NK-92 (cell line): ENCODE results near the gene TFDP2.

Experiments
- DNase-seq: peaks from one replicate; lab custom pipeline; 2025; ENCODE audit not compliant: unreplicated experiment; lab: John Stamatoyannopoulos, UW

The TFDP2 gene

GRCh38 chr3:141972399-141972798, 176.9 kb downstream of the TFDP2 start:
- DNase-seq = no peak

GRCh38 chr3:141971571-141971970, 177.8 kb downstream of the TFDP2 start:
- DNase-seq = no peak

GRCh38 chr3:141969711-141970110, 179.6 kb downstream of the TFDP2 start:
- DNase-seq = no peak

- DNase-seq = no peak
These were observed 183.9 kb downstream of the TFDP2 start for GRCh38 chr3:141965471-141965870.

GRCh38 chr3:141963301-141963700, 186.0 kb downstream of the TFDP2 start:
- no peak for DNase-seq

GRCh38 chr3:141960731-141961130, 188.6 kb downstream of the TFDP2 start:
- no peak for DNase-seq

GRCh38 chr3:141959589-141960554, 189.5 kb downstream of the TFDP2 start:
- DNase-seq = no peak

- DNase-seq = no peak
These were observed 194.2 kb downstream of the TFDP2 start for GRCh38 chr3:141955175-141955574.

- DNase-seq = no peak
These were observed 196.7 kb downstream of the TFDP2 start for GRCh38 chr3:141952611-141953010.

- DNase-seq = no peak
These were observed 198.5 kb downstream of the TFDP2 start for GRCh38 chr3:141950572-141951493.

GRCh38 chr3:141949972-141950371, 199.4 kb downstream of the TFDP2 start:
- DNase-seq = no peak

- DNase-seq = no peak
These were observed 199.9 kb downstream of the TFDP2 start for GRCh38 chr3:141949399-141949798.

- DNase-seq = no peak
These were observed 203.4 kb downstream of the TFDP2 start for GRCh38 chr3:141945726-141946485.

GRCh38 chr3:141942006-141942405, 207.3 kb downstream of the TFDP2 start:
- no peak for DNase-seq

- no peak for DNase-seq
These were observed 208.3 kb downstream of the TFDP2 start for GRCh38 chr3:141941093-141941492.

GRCh38 chr3:141940194-141940776, 209.1 kb downstream of the TFDP2 start:
- no peak for DNase-seq

GRCh38 chr3:141939759-141940158, 209.6 kb downstream of the TFDP2 start:
- DNase-seq = no peak

GRCh38 chr3:141938011-141938500, 211.3 kb downstream of the TFDP2 start:
- DNase-seq = no peak

GRCh38 chr3:141934354-141934753, 215.0 kb downstream of the TFDP2 start:
- no peak for DNase-seq
